Measurements from ENCODE around the gene SLC5A9. TPM values are rescaled to one million over a fixed set of nuclear protein-coding genes. Genes with fewer than 3 reads are reported as not detected.

The SLC5A9 gene
- total and polyA plus RNA-seq, 2 of the 4 experiments (the other 2 are of a cell fraction) = not detected

DNA sequence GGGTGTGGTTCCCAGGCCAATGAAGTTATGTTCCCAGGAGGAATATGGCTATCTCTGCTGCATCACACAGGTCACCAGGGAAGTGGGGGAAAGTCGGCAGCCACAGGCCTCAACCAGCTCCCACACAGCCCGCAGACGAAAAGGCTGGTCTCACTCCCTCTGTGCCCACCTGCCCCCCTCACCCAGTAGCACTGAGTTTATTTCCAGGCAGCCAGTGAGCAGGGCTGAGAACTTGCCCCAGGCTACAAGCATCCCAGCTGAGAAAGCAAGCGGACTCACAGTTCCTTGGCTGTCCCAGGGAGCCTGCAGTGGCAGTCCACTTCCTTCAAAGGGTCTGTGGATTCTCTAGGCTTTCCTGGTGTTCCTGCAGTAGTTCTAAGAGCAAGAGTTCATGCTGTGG is 68.9 kb downstream of the SLC5A9 start:
- no peak overlapping the region for H3K9ac ChIP-seq (ENCODE audit: low read depth, low read length)
- TF ChIP-seq BHLHE40 (IDR thresholded peaks at IDR 0.05; ENCODE audit: low read depth, low read length) = no peak
- TF ChIP-seq MAZ (IDR thresholded peaks at IDR 0.05; ENCODE audit: borderline replicate concordance, low read depth, low read length) = no peak
- TF ChIP-seq FOS (IDR thresholded peaks at IDR 0.05; ENCODE audit: low read depth, low read length) = no peak
- H3K23ac ChIP-seq (ENCODE audit: low read depth, low read length) = no peak overlapping the region
- no TSS peak for BruUV-seq (replicated peaks)
- H2AK5ac ChIP-seq (ENCODE audit: low read depth, low read length) = no peak overlapping the region
- H3K4me2 ChIP-seq (ENCODE audit: low read depth, low read length) = no peak overlapping the region
- dilution Hi-C loops (cut with HindIII; ENCODE audit: low sequenced_read_pairs, unreplicated experiment) (no loop called here), in situ Hi-C loops (cut with MboI; ENCODE audit: low sequenced_read_pairs) (no loop called here), intact Hi-C loops (cut with micrococcal nuclease) (no loop called here)
- H3K27ac ChIP-seq (ENCODE audit: insufficient read depth, low read length) = no peak overlapping the region
- H3K36me3 ChIP-seq (ENCODE audit: control insufficient read depth, insufficient read depth, low read length) = no peaks in the 10 kb centered on the region
- no peaks in the 10 kb centered on the region for H3K79me1 ChIP-seq (ENCODE audit: low read depth in 1 of 2, low read length in 2 of 2)
- no peak for ATAC-seq (ENCODE audit: low read depth)
- H4K5ac ChIP-seq (ENCODE audit: low read depth, low read length) = no peak overlapping the region
- no peak overlapping the region for H3K56ac ChIP-seq (ENCODE audit: extremely low read depth, insufficient read depth, low read length)
- no CpG with 5 or more reads among the region's 4 CpGs for WGBS, 2 experiments (ENCODE audit: extremely low coverage in 2 of 2, insufficient read length in 1 of 2)
- H2BK5ac ChIP-seq (ENCODE audit: low read depth, low read length, poor library complexity, severe bottlenecking) = no peak overlapping the region
- no peak overlapping the region for H3K4me3 ChIP-seq (ENCODE audit: insufficient read depth, low read depth, low read length)
- ChIA-PET CTCF (no interaction called here), POLR2A (ENCODE audit: unreplicated experiment) (no interaction called here)
- H3K14ac ChIP-seq (replicated peaks; ENCODE audit: low read depth, low read length) = no peak overlapping the region
- H2AK9ac ChIP-seq (replicated peaks; ENCODE audit: low read depth, low read length, poor library complexity) = no peak overlapping the region
- no peak overlapping the region for H3K4ac ChIP-seq (ENCODE audit: low read depth, low read length)
- DNase-seq = no peak
- H4K91ac ChIP-seq (ENCODE audit: insufficient read depth, low read depth, low read length) = no peak overlapping the region
- no peak overlapping the region for H4K8ac ChIP-seq (ENCODE audit: low read depth in 2 of 2, low read length in 2 of 2)
- no peak overlapping the region for H3K18ac ChIP-seq (ENCODE audit: low read depth, low read length)
- H2AFZ ChIP-seq (replicated peaks; ENCODE audit: low read length, poor library complexity) = no peak overlapping the region
- no peaks in the 10 kb centered on the region for H4K20me1 ChIP-seq (ENCODE audit: insufficient read depth, low read length)
- no peaks in the 10 kb centered on the region for H3K4me1 ChIP-seq (ENCODE audit: control insufficient read depth, insufficient read depth, low read length)
- no peaks in the 10 kb centered on the region for H3K9me3 ChIP-seq (ENCODE audit: control insufficient read depth, insufficient read depth, low read length)
- H2BK20ac ChIP-seq (ENCODE audit: low read depth, low read length) = no peak overlapping the region
- no peak overlapping the region for H2BK120ac ChIP-seq (ENCODE audit: low read depth, low read length)
- H2BK15ac ChIP-seq (ENCODE audit: low read depth, low read length) = no peak overlapping the region
- H3K27me3 ChIP-seq (ENCODE audit: control insufficient read depth, insufficient read depth, low read length) = no peaks in the 10 kb centered on the region
- H3K9me1 ChIP-seq (ENCODE audit: insufficient read depth, low read length) = no peaks in the 10 kb centered on the region; the same call in 1 of the 2 replicates
